ENCODE measurements around the gene MYRF. TPM values are rescaled to one million over a fixed set of nuclear protein-coding genes. Genes with fewer than 3 reads are reported as not detected.

MYRF gene
- total and polyA plus RNA-seq, 2 of the 13 experiments (the other 11 are each of a cell fraction or from before 2014, with no cell fraction given), result 10.2 to 25.9 TPM

DNA sequence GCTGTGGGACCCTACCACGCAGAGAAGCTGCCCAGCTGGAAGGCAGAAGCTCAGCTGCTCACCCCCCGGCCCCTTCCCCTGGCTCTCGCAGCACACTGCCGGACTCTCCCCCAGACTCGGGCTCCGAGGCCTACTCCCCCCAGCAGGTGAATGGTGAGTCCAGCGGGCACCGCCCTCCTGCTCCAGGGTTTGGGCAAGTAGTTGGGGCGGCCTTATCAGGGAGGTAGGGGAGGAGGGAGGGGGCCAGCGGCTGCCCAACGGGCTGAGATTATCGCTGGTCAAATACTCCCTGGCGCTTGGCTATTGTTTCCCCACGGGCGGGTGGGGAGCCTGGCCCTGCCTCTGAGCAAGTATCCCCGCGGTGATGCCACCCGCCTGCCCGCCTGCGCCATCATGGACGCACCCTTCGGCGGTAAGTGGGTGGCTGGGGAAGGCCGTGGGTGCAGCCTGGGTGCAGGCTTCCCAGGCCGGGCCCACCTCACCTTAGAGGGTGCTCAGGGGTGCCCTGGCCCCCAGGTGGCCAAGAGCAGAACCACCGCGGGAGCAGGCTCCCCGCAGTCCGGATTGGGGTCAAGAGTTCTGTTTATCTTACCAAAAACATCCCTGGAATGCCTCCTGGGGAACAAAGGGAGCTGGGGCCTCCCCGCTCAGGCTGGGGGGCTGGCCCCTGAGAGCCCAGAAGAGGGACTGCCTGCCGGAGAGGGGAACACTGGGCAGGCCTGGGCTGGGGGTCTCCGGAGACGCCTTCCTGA, 16.9 kb downstream of the MYRF start (continued):
- no peak for TF ChIP-seq ZFP36L1 (CRISPR knock-in tag; IDR thresholded peaks at IDR 0.05)
- TF ChIP-seq, protein P1, sequence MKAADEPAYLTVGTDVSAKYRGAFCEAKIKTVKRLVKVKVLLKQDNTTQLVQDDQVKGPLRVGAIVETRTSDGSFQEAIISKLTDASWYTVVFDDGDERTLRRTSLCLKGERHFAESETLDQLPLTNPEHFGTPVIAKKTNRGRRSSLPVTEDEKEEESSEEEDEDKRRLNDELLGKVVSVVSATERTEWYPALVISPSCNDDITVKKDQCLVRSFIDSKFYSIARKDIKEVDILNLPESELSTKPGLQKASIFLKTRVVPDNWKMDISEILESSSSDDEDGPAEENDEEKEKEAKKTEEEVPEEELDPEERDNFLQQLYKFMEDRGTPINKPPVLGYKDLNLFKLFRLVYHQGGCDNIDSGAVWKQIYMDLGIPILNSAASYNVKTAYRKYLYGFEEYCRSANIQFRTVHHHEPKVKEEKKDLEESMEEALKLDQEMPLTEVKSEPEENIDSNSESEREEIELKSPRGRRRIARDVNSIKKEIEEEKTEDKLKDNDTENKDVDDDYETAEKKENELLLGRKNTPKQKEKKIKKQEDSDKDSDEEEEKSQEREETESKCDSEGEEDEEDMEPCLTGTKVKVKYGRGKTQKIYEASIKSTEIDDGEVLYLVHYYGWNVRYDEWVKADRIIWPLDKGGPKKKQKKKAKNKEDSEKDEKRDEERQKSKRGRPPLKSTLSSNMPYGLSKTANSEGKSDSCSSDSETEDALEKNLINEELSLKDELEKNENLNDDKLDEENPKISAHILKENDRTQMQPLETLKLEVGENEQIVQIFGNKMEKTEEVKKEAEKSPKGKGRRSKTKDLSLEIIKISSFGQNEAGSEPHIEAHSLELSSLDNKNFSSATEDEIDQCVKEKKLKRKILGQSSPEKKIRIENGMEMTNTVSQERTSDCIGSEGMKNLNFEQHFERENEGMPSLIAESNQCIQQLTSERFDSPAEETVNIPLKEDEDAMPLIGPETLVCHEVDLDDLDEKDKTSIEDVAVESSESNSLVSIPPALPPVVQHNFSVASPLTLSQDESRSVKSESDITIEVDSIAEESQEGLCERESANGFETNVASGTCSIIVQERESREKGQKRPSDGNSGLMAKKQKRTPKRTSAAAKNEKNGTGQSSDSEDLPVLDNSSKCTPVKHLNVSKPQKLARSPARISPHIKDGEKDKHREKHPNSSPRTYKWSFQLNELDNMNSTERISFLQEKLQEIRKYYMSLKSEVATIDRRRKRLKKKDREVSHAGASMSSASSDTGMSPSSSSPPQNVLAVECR (CRISPR knock-in tag; IDR thresholded peaks at IDR 0.05; ENCODE audit: borderline replicate concordance), result no peak; the same call in 1 of the 2 replicates
- TF ChIP-seq SP140L (CRISPR knock-in tag; IDR thresholded peaks at IDR 0.05; ENCODE audit: borderline replicate concordance), result 0 out of 2 replicates have a peak, but pooled peaks have one; percentile 45
- no peak for TF ChIP-seq HMG20B (CRISPR knock-in tag; conservative IDR thresholded peaks at IDR 0.05)
- no peak for TF ChIP-seq ZNF138 (CRISPR knock-in tag; IDR thresholded peaks at IDR 0.05; ENCODE audit: low read depth)
- no peak for TF ChIP-seq MATR3 (CRISPR knock-in tag; IDR thresholded peaks at IDR 0.05)
- no peak for TF ChIP-seq U2AF2 (IDR thresholded peaks at IDR 0.05; ENCODE audit: low read depth, low read length)
- TF ChIP-seq CEBPB (IDR thresholded peaks at IDR 0.05; ENCODE audit: borderline replicate concordance, low read depth, low read length), result no peak
- TF ChIP-seq, protein P2, sequence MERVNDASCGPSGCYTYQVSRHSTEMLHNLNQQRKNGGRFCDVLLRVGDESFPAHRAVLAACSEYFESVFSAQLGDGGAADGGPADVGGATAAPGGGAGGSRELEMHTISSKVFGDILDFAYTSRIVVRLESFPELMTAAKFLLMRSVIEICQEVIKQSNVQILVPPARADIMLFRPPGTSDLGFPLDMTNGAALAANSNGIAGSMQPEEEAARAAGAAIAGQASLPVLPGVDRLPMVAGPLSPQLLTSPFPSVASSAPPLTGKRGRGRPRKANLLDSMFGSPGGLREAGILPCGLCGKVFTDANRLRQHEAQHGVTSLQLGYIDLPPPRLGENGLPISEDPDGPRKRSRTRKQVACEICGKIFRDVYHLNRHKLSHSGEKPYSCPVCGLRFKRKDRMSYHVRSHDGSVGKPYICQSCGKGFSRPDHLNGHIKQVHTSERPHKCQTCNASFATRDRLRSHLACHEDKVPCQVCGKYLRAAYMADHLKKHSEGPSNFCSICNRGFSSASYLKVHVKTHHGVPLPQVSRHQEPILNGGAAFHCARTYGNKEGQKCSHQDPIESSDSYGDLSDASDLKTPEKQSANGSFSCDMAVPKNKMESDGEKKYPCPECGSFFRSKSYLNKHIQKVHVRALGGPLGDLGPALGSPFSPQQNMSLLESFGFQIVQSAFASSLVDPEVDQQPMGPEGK (CRISPR knock-in tag; IDR thresholded peaks at IDR 0.05), result peak; percentile 99
- TF ChIP-seq SAP130 (CRISPR knock-in tag; IDR thresholded peaks at IDR 0.05; ENCODE audit: low read depth), result peak; percentile 50; the same call in 1 of the 2 replicates
- TF ChIP-seq KDM2A (CRISPR knock-in tag; IDR thresholded peaks at IDR 0.05; ENCODE audit: borderline replicate concordance, low read depth), result peak; percentile 88
- TF ChIP-seq ZNF552 (CRISPR knock-in tag; IDR thresholded peaks at IDR 0.05; ENCODE audit: borderline replicate concordance), result no peak
- TF ChIP-seq, protein P3, sequence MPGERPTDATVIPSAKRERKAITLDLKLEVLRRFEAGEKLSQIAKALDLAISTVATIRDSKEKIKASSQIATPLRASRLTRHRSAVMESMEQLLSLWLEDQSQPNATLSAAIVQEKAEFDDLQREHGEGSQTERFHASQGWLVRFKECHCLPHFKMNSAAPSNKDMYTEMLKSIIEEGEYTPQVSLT (CRISPR knock-in tag; IDR thresholded peaks at IDR 0.05; ENCODE audit: borderline replicate concordance, low read depth), result no peak
- TF ChIP-seq HNRNPUL1 (IDR thresholded peaks at IDR 0.05; ENCODE audit: low read depth, low read length), result no peak
- no peak for TF ChIP-seq NFYB (CRISPR knock-in tag; IDR thresholded peaks at IDR 0.05)
- TF ChIP-seq NR2F1 (CRISPR knock-in tag; IDR thresholded peaks at IDR 0.05), result peak in 1 of 2 experiments; percentile 82; a peak in 3 of 4 replicates
- no peak for TF ChIP-seq MIER3 (CRISPR knock-in tag; IDR thresholded peaks at IDR 0.05; ENCODE audit: borderline replicate concordance)
- TF ChIP-seq PRPF4 (IDR thresholded peaks at IDR 0.05; ENCODE audit: low read depth, low read length, poor library complexity, severe bottlenecking), result no peak
- no peak for TF ChIP-seq TBX3 (IDR thresholded peaks at IDR 0.05; ENCODE audit: borderline replicate concordance)
- 0 out of 2 replicates have a peak, but pooled peaks have one; percentile 34 for TF ChIP-seq MYNN (CRISPR knock-in tag; IDR thresholded peaks at IDR 0.05; ENCODE audit: low read depth)
- TF ChIP-seq ZNF841 (CRISPR knock-in tag; IDR thresholded peaks at IDR 0.05; ENCODE audit: borderline replicate concordance), result no peak
- no peak for TF ChIP-seq REXO4 (CRISPR knock-in tag; IDR thresholded peaks at IDR 0.05; ENCODE audit: borderline replicate concordance)
- TF ChIP-seq ZC3H13 (CRISPR knock-in tag; IDR thresholded peaks at IDR 0.05), result no peak

Measured in HepG2 (cell line).